ENCODE data around the gene KIRREL2. TPM values are rescaled to one million over a fixed set of nuclear protein-coding genes. Genes with fewer than 3 reads are reported as not detected.

Gene KIRREL2
- total RNA-seq (2021), result 3.1 and 3.6 TPM in 2 replicates
- long read RNA-seq, partial matches to known transcripts, result 3 of 15 reads
- long read RNA-seq, other reads (novel, unspliced or antisense), result 11 of 15 reads

DNA sequence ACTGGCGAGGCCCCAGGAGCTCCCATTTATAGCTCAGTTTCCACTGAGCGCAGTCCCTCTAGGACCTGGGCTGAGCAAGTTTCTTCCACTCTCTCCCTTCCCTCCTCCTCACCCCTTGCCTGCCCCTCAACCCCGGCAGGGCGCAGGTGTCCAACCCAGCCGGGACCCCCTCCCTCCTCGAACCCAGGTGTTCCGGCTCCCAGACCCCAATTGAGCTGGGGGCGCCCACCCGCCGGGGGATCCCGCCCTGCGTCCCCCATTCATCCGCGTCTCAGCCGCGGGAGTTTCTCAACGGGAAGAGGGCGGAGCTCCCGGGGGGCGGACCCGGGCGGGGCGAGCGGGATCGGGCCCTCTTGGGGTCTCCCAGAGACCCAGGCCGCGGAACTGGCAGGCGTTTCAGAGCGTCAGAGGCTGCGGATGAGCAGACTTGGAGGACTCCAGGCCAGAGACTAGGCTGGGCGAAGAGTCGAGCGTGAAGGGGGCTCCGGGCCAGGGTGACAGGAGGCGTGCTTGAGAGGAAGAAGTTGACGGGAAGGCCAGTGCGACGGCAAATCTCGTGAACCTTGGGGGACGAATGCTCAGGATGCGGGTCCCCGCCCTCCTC is at the start of gene KIRREL2:
Gene KIRREL2 (plus strand): TSS at position 366 of the 604 bp plus-strand sequence. CDS start 209 bp downstream, at position 575.
- Histone ChIP-seq H3K27me3 (ENCODE audit: insufficient read depth, low read length) (peaks cover 7% of the 10 kb centered on the region; the same call in 1 of the 2 replicates), H3K23me2 (ENCODE audit: insufficient read length, low read depth, low read length, poor library complexity, severe bottlenecking) (peaks cover 22% of the 10 kb centered on the region), H2BK5ac (ENCODE audit: insufficient read length, low read length) (no peak within 1 kb of the TSS), H2BK15ac (ENCODE audit: low read depth, low read length) (no peak within 1 kb of the TSS), H2BK12ac (ENCODE audit: insufficient read length, low read depth, low read length) (no peak within 1 kb of the TSS), H4K8ac (replicated peaks; ENCODE audit: insufficient read length, low read depth, low read length) (no peak within 1 kb of the TSS), H3K4me1 (ENCODE audit: insufficient read depth, low read length) (no peaks in the 10 kb centered on the region; the same call in 1 of the 2 replicates), H2BK120ac (ENCODE audit: low read depth, low read length, poor library complexity, severe bottlenecking) (no peak within 1 kb of the TSS), H3K79me2 (ENCODE audit: insufficient read depth, low read length) (no peaks in the 10 kb centered on the region), H3K27ac (ENCODE audit: insufficient read length, low read depth, low read length) (no peak within 1 kb of the TSS), H2AFZ (ENCODE audit: low read length) (no peak within 1 kb of the TSS), H3K56ac (ENCODE audit: insufficient read length, low read depth, low read length) (no peak within 1 kb of the TSS), H3K23ac (ENCODE audit: insufficient read length, low read depth, low read length) (no peak within 1 kb of the TSS), H2AK5ac (ENCODE audit: insufficient read length, low read length) (no peak within 1 kb of the TSS), H3K79me1 (ENCODE audit: insufficient read depth, low read depth, low read length, poor library complexity, severe bottlenecking) (no peaks in the 10 kb centered on the region), H4K5ac (ENCODE audit: insufficient read length, low read depth, low read length) (no peak within 1 kb of the TSS), H4K20me1 (ENCODE audit: control insufficient read depth, insufficient read depth, insufficient read length) (peaks cover 3% of the 10 kb centered on the region), H3K14ac (ENCODE audit: insufficient read depth, low read length) (no peak within 1 kb of the TSS), H3K4me2 (ENCODE audit: insufficient read depth, insufficient read length, low read length) (peak within 1 kb of the TSS; percentile 84), H3T11ph (ENCODE audit: low read length) (no peak within 1 kb of the TSS), H4K91ac (ENCODE audit: insufficient read length, low read depth, low read length) (no peak within 1 kb of the TSS), H3K4ac (ENCODE audit: low read depth, low read length) (no peak within 1 kb of the TSS), H3K18ac (ENCODE audit: insufficient read length, low read depth, low read length) (no peak within 1 kb of the TSS), H2BK20ac (ENCODE audit: low read depth, low read length, poor library complexity, severe bottlenecking) (no peak within 1 kb of the TSS), H3K9ac (ENCODE audit: extremely low read depth, insufficient read length, low read length) (no peak within 1 kb of the TSS), H3K9me3 (ENCODE audit: control insufficient read depth, low read depth, low read length) (no peaks in the 10 kb centered on the region)
- WGBS (ENCODE audit: extremely low coverage, insufficient read length, low lambda C conversion rate), result no CpG with 5 or more reads among the region's 42 CpGs
- Mint-ChIP-seq H3K4me1 (peaks cover 15 to 32% of the 10 kb centered on the region in 2 experiments), H3K27ac (no peak within 1 kb of the TSS), H3K4me3 (peak within 1 kb of the TSS; percentile 72 to 87), H3K27me3 (ENCODE audit: low read depth) (peaks cover 91% of the 10 kb centered on the region), H3K36me3 (ENCODE audit: insufficient read depth in 1 of 3, low read depth in 3 of 3) (no peaks in the 10 kb centered on the region), H3K9me3 (no peaks in the 10 kb centered on the region; a peak in 2 of 5 replicates)
- peak; percentile 69 for DNase-seq
- TF ChIP-seq, protein P1, sequence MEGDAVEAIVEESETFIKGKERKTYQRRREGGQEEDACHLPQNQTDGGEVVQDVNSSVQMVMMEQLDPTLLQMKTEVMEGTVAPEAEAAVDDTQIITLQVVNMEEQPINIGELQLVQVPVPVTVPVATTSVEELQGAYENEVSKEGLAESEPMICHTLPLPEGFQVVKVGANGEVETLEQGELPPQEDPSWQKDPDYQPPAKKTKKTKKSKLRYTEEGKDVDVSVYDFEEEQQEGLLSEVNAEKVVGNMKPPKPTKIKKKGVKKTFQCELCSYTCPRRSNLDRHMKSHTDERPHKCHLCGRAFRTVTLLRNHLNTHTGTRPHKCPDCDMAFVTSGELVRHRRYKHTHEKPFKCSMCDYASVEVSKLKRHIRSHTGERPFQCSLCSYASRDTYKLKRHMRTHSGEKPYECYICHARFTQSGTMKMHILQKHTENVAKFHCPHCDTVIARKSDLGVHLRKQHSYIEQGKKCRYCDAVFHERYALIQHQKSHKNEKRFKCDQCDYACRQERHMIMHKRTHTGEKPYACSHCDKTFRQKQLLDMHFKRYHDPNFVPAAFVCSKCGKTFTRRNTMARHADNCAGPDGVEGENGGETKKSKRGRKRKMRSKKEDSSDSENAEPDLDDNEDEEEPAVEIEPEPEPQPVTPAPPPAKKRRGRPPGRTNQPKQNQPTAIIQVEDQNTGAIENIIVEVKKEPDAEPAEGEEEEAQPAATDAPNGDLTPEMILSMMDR (conservative IDR thresholded peaks at IDR 0.05), result no peak
